GM06990 (cell line): ENCODE data around the gene ASAP3.

ENCODE experiments used
- DNase-seq: peaks from one replicate; pipeline ENCODE4 v3.0.0-alpha.2; 2011; ENCODE audit not compliant: insufficient read length; ENCODE audit errors: extremely low read depth
- H3K27me3 ChIP-seq: replicated peaks from 2 replicates; pipeline ENCODE4 v1.6.0; 2011; ENCODE audit warnings: low read length; ENCODE audit not compliant: control insufficient read depth, insufficient read depth
- H3K36me3 ChIP-seq: 2 replicates; pipeline ENCODE4 v1.5.1; 2011; ENCODE audit warnings: low read length; ENCODE audit not compliant: control insufficient read depth, insufficient read depth
- H3K4me3 ChIP-seq: replicated peaks from 2 replicates; pipeline ENCODE4 v1.5.1; 2011; ENCODE audit warnings: low read depth, mild to moderate bottlenecking, control low read depth, low read length
- CTCF ChIP-seq: IDR thresholded peaks from 2 replicates; pipeline ENCODE4 v1.5.1; 2011; ENCODE audit warnings: low read length, control low read depth, mild to moderate bottlenecking, inconsistent platforms; ENCODE audit not compliant: insufficient read depth, poor library complexity, severe bottlenecking

Gene ASAP3

DNA sequence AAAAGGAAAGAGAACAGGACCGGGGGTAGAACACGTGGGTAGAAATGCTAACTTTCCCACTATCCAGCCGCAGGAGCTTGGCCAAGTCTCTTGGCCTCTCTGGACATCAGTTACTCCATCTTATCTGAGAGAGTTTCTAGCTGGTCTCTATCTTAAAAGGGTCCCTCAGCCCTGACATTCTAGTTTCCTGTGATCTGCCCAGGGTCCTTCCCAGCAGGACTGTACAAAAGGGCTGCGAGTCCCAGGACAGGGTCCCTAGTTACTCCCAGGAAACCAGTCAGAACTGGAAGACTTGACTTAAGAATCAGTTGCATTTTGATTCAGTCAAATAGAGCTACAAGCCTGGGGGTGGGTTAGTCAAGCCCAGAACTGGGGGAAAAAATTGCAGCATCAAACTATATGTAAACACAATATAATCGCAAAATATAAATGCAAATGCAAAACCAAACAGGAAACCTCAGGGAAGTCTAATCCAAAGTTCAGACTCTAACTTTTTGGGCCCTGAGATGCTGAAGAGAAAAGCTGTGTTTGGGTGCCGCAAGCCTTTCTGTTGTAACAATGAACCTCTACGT, 2.9 kb downstream of the ASAP3 start:
- no peak for DNase-seq
- H3K36me3 ChIP-seq, result no peaks in the 10 kb centered on the region
- no peak overlapping the region for H3K4me3 ChIP-seq
- peaks cover 4% of the 10 kb centered on the region for H3K27me3 ChIP-seq
- TF ChIP-seq CTCF, result no peak

DNA sequence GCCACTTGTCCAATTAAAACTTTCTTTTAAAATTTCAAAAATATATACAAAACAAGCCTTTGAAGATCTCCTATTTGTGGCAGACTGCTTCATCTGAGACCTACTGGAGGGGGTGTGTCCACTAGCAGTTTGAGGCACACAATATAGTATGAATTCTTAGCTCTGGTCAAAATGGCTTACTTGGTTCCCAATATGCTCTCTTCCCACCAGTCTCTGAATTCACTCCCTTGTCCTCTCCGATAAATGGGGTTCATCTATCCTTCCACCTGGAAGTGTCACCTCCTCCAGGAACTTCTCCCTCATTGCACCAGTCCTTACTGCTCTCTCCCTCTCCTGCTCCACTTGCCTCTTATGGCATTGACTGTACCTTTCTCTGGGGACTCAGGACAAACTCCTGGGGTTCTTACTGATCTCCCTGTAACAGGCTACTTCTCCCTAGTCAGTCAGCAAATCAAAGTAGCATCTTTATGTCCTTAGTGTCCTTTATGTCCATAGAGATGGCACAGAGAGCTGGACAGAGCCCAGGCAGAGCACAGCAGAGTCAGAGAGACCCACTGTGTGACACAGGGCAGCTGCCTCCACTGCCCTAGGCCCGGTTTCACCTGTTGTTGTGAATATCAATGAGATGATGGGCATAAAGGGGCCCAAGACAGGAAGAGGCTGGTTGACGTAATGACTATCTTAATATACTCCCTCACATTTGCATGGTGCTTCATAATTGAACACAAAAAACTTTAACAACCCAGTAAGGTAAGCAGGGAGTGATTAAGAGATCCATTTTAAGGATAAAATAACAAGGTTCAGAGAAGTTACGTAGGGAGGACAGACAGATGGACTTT, 3.6 kb downstream of the ASAP3 start:
- TF ChIP-seq CTCF, result no peak
- DNase-seq, result peak; percentile 26

GRCh38 chr1:23479666-23479941, 4.4 kb downstream of the ASAP3 start:
- Histone ChIP-seq H3K4me3 (no peak overlapping the region), H3K27me3 (peaks cover 3% of the 10 kb centered on the region), H3K36me3 (no peaks in the 10 kb centered on the region)
- DNase-seq, result no peak
- no peak for TF ChIP-seq CTCF

More for the DNA sequence above, 3.6 kb downstream of the ASAP3 start:
- Histone ChIP-seq H3K4me3 (no peak overlapping the region), H3K27me3 (peaks cover 4% of the 10 kb centered on the region), H3K36me3 (no peaks in the 10 kb centered on the region)

GRCh38 chr1:23478896-23479665, 4.9 kb downstream of the ASAP3 start:
- no peak for DNase-seq
- Histone ChIP-seq H3K27me3 (peaks cover 3% of the 10 kb centered on the region), H3K36me3 (no peaks in the 10 kb centered on the region), H3K4me3 (no peak overlapping the region)
- TF ChIP-seq CTCF, result no peak

DNA sequence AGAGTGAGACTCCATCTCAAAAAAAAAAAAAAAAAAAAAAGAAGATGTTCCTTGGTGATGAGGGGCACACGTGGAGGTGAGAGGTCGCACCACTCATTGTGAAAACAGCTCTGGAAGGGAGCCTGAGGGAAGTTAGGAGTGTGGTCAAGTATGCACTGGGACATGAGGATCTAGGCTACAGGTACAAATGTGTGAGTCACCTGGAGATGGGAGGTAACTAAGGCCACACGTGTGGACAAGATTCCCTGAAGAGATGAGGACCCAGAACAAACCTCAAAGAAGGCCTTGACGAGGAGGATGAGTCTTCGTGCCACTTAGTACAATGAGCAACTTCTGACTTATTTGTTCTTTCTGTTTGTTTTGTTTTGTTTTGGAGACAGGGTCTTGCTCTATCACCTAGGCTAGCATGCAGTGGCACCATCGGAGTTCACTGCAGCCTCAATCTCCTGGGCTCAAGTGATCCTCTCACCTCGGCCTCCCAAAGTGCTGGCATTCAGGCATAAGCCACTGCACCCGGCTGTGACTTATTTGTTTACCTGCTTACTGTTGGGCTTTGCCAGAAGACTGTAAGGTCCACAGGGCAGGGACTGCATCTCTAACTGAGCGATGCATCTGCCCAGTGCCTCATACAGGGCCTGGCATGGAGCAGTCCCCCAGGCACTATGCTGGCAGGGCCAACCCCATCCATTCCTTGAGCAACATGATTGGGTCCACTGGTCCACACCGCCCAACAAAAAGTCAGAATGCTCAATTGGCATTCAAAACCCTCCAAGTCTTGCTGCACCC, 6.4 kb downstream of the ASAP3 start:
- no peak overlapping the region for H3K4me3 ChIP-seq
- no peaks in the 10 kb centered on the region for H3K36me3 ChIP-seq
- no peak for DNase-seq
- TF ChIP-seq CTCF, result no peak
- H3K27me3 ChIP-seq, result no peaks in the 10 kb centered on the region
